Suprapubic skin (tissue), 4 donors: Measurements from ENCODE around the gene ITGA6. TPM values are rescaled to one million over a fixed set of nuclear protein-coding genes. Genes with fewer than 3 reads are reported as not detected.

Experiments used
- DNase-seq, 2 donors: peaks; one replicate each; pipeline ENCODE4 v3.0.0-alpha.2; 2019; ENCODE audit warnings: low spot score in 2 of 2
- H3K27ac ChIP-seq: fragments of 200-600 bp; sonication (generic); one replicate; pipeline ENCODE4 v1.5.1; 2019
- H3K27me3 ChIP-seq: fragments of 200-600 bp; sonication (generic); one replicate; pipeline ENCODE4 v1.5.1; 2019
- H3K36me3 ChIP-seq: fragments of 200-600 bp; sonication (generic); one replicate; pipeline ENCODE4 v1.5.1; 2019
- H3K4me1 ChIP-seq: fragments of 200-600 bp; sonication (generic); one replicate; pipeline ENCODE4 v1.5.1; 2019
- H3K4me3 ChIP-seq: fragments of 200-600 bp; sonication (generic); one replicate; pipeline ENCODE4 v1.5.1; 2019; ENCODE audit warnings: mild to moderate bottlenecking
- H3K9me3 ChIP-seq: fragments of 200-600 bp; sonication (generic); one replicate; pipeline ENCODE4 v1.5.1; 2019
- EP300 ChIP-seq: sonication (generic); formaldehyde crosslinking; IDR thresholded peaks from one replicate; pipeline ENCODE4 v1.6.1; 2017; ENCODE audit warnings: antibody characterized with exemption
- POLR2A ChIP-seq, 2 donors: fragments of 450-650 bp; IDR thresholded peaks; one replicate each; pipeline ENCODE4 v1.6.1; 2017; ENCODE audit warnings: antibody characterized with exemption in 2 of 2, mild to moderate bottlenecking in 2 of 2, moderate library complexity in 2 of 2
- POLR2AphosphoS5 ChIP-seq, 3 donors: sonication (generic); formaldehyde crosslinking; IDR thresholded peaks; one replicate each; pipeline ENCODE4 v1.6.1; 2017; ENCODE audit warnings: antibody characterized with exemption in 3 of 3
- WGBS: methylation state at CpG from one replicate; pipeline ENCODE4 v1.1.5; 2018; 5-methylcytosine and 5-hydroxymethylcytosine counted together
- total RNA-seq, 4 donors: library from RNA; depleted of rRNA; stranded (reverse); fragments of >200 nt; gene quantifications; one replicate each; pipeline ENCODE4 v1.1.0, GENCODE V29; 2016
- TF ChIP-seq, protein P1 (sequence below), 2 donors: fragments of 200-600 bp in 1 of 2; fragments of 450-650 bp in 1 of 2; sonication (generic) in 1 of 2; IDR thresholded peaks; one replicate each; pipeline ENCODE4 v1.5.1; 2016 to 2019; ENCODE audit warnings: antibody characterized with exemption in 2 of 2, mild to moderate bottlenecking in 1 of 2, moderate library complexity in 1 of 2

Gene ITGA6
- total RNA-seq, 4 donors from 2014 or later, result 89.6 to 204 (median 161) TPM

DNA sequence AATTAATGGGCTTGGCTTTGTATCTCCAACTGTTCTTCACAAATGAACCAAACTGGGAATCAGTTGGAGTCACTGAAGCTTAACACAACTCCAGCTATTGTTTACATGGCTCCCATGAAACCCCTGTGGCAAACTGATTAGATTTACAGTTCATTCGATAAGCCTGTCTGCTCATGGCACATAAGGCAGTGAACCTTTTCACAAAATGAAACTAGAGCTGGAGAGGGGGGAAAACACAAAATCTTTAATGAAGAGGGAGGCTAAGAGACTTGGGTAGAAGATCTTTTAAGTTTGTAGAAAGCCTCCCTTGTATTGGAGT lies 11.6 kb upstream of the ITGA6 start:
- 79% methylated on average over 1 of the region's 1 CpG for WGBS
- no peak overlapping the region for H3K27ac ChIP-seq

DNA sequence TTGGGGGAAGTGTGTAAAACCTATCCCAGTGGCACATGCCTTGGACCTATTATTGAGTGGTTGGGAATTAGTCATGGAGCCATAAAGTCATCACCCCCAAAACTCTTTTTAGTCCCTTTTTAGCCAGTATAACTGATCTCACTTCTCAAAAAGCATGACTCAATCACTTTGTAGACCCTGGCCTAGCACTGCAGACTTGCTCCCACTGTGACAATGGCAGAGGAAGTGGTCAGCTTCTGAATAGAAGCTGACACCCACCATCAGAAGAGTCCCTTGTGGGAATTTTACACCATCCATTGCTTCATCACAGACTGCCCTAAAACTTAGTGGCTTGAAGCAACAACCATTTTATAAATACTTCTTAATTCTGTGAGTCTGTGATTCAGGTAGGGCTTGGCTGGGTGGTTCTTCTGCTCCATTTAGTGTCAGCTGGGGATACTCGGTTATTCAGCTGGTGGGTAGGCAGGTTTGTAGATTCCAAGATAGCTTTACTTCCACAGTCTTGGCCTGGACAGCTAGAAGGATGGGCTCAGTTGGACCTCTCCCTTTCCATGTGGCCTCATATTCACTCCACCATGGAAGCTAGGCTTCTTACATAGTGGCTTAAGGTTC lies 10.8 kb upstream of the ITGA6 start:
- no peak for TF ChIP-seq POLR2A (IDR thresholded peaks at IDR 0.05)
- TF ChIP-seq POLR2AphosphoS5 (IDR thresholded peaks at IDR 0.05), result no peak
- TF ChIP-seq, protein P1, sequence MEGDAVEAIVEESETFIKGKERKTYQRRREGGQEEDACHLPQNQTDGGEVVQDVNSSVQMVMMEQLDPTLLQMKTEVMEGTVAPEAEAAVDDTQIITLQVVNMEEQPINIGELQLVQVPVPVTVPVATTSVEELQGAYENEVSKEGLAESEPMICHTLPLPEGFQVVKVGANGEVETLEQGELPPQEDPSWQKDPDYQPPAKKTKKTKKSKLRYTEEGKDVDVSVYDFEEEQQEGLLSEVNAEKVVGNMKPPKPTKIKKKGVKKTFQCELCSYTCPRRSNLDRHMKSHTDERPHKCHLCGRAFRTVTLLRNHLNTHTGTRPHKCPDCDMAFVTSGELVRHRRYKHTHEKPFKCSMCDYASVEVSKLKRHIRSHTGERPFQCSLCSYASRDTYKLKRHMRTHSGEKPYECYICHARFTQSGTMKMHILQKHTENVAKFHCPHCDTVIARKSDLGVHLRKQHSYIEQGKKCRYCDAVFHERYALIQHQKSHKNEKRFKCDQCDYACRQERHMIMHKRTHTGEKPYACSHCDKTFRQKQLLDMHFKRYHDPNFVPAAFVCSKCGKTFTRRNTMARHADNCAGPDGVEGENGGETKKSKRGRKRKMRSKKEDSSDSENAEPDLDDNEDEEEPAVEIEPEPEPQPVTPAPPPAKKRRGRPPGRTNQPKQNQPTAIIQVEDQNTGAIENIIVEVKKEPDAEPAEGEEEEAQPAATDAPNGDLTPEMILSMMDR (IDR thresholded peaks at IDR 0.05), result no peak
- TF ChIP-seq EP300, result no peak
- no peak overlapping the region for H3K27ac ChIP-seq
- WGBS, result 88% methylated on average over 1 of the region's 1 CpG

More for the DNA sequence above, 11.6 kb upstream of the ITGA6 start:
- no peak for DNase-seq
- H3K36me3 ChIP-seq, result no peaks in the 10 kb centered on the region
- H3K27me3 ChIP-seq, result no peaks in the 10 kb centered on the region
- TF ChIP-seq EP300 (no peak), POLR2A (IDR thresholded peaks at IDR 0.05) (no peak), POLR2AphosphoS5 (IDR thresholded peaks at IDR 0.05) (no peak)
- TF ChIP-seq, protein P1 (IDR thresholded peaks at IDR 0.05), result no peak
- H3K4me1 ChIP-seq, result no peaks in the 10 kb centered on the region
- no peaks in the 10 kb centered on the region for H3K9me3 ChIP-seq
- no peak overlapping the region for H3K4me3 ChIP-seq

DNA sequence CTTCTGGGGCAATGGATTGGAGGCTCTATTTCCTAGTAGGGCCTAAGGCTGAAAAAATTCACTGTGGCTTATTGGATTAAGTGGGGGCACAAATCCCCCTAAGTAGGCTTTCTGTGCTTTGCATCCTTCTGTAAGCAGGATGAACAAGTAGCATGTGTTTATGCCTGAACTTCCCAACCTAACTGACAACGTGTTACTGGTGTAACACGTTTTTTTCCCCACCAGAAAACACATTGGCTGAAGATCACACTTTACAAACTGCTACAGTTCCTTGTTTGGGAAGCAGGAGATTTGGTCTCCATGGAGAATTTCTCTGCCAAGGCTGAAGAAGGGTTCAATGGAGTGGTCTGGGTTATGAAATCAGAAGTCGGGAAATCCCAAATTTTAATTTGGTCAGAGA lies 7.2 kb upstream of the ITGA6 start:
- no peaks in the 10 kb centered on the region for H3K27me3 ChIP-seq
- no peak for DNase-seq
- H3K4me1 ChIP-seq, result no peaks in the 10 kb centered on the region
- no peak for TF ChIP-seq POLR2AphosphoS5 (IDR thresholded peaks at IDR 0.05)
- TF ChIP-seq POLR2A (IDR thresholded peaks at IDR 0.05), result no peak
- TF ChIP-seq, protein P1 (IDR thresholded peaks at IDR 0.05), result no peak
- H3K27ac ChIP-seq, result no peak overlapping the region
- no peak overlapping the region for H3K4me3 ChIP-seq
- H3K9me3 ChIP-seq, result no peaks in the 10 kb centered on the region
- H3K36me3 ChIP-seq, result no peaks in the 10 kb centered on the region
- WGBS, result 34% methylated on average over 3 of the region's 3 CpGs

More for the DNA sequence above, 10.8 kb upstream of the ITGA6 start:
- Histone ChIP-seq H3K9me3 (no peaks in the 10 kb centered on the region), H3K27me3 (no peaks in the 10 kb centered on the region), H3K4me1 (no peaks in the 10 kb centered on the region), H3K36me3 (no peaks in the 10 kb centered on the region), H3K4me3 (no peak overlapping the region)
- DNase-seq, result no peak

DNA sequence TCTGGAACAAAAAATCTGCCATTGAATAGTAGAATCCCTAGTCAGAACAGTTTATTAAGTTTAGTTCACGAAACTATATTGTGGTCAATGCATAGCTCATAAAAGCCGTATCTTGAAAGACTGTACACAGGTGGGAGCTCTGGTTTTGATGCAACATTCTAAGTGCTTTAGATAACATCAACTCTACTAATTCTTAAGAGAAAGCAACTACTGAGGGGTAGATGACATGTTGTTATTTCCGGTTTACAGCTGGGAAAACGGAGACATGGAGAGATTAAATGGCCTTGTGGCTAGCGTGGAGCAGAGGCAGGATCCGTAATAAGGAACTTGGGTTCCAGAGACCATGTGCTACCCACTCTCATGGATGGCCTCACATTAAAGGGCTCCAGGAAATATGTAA lies 4.2 kb upstream of the ITGA6 start:
- Histone ChIP-seq H3K36me3 (no peaks in the 10 kb centered on the region), H3K9me3 (no peaks in the 10 kb centered on the region), H3K4me3 (no peak overlapping the region), H3K27me3 (no peaks in the 10 kb centered on the region), H3K27ac (no peak overlapping the region), H3K4me1 (peaks cover 12% of the 10 kb centered on the region)
- DNase-seq, result no peak
- no peak for TF ChIP-seq POLR2A (IDR thresholded peaks at IDR 0.05)
- TF ChIP-seq POLR2AphosphoS5 (IDR thresholded peaks at IDR 0.05), result no peak
- TF ChIP-seq EP300, result no peak
- TF ChIP-seq, protein P1 (IDR thresholded peaks at IDR 0.05), result no peak
- WGBS, result 85% methylated on average over 6 of the region's 6 CpGs

DNA sequence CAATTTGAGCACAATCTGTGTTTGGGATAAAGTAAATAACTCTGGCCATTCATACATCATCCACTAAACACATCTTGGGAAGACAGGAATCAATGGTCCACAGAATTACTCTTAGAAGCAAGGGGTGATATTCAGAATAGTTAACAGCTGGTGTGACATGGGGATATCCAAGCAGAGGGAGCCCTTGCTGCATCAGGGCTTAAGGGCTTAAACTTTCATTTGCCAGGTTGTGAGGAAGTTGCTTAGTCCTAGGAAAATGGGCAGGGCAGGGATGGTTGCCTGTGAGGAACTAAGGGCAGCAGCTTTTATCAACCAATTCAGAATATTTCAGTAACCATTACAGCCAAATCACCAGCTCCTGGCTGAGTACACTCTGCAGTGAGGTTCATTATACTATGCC lies 2.0 kb upstream of the ITGA6 start:
- Histone ChIP-seq H3K27ac (no peak overlapping the region), H3K4me3 (no peak overlapping the region), H3K4me1 (peaks cover 28% of the 10 kb centered on the region), H3K36me3 (no peaks in the 10 kb centered on the region), H3K27me3 (no peaks in the 10 kb centered on the region), H3K9me3 (no peaks in the 10 kb centered on the region)
- TF ChIP-seq, protein P1 (IDR thresholded peaks at IDR 0.05), result no peak
- no peak for TF ChIP-seq POLR2AphosphoS5 (IDR thresholded peaks at IDR 0.05)
- no peak for TF ChIP-seq EP300
- TF ChIP-seq POLR2A (IDR thresholded peaks at IDR 0.05), result no peak
- DNase-seq, result no peak
